ENCODE results near the gene RAB9A.
"Not testable (repeated sequence)": the region's sequence is repeated elsewhere in the genome, so short reads cannot be mapped to it uniquely, and the experiment has no call there.

The RAB9A gene

GRCh38 chrX:13669755-13670154 is 19.2 kb upstream of the RAB9A start:
- not testable (repeated sequence) for DNase-seq (ENCODE audit: low read depth, low spot score)

GRCh38 chrX:13670197-13670596 is 18.7 kb upstream of the RAB9A start:
- DNase-seq (ENCODE audit: low read depth, low spot score), result no peak

DNA sequence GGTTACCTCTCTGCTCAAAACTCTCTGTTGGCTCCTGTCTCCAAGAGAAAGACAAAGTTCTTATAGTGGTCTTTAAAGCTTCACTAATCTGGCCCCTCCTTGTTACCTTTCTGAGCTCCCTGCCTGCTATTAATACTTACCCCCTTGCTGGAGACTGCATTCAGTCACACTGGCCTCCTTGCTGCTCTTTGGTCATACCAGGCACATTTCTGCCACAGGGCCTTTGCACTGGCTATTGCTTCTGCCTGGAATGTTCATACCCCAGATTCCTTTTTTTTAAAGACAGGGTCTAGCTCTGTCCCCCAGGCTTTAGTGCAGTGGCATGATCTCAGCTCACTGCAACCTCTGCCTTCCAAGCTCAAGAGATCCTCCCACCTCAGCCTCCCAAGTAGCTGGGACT is 15.9 kb upstream of the RAB9A start:
- no peak for DNase-seq (ENCODE audit: low read depth, low spot score)

GRCh38 chrX:13676885-13677284 is 12.0 kb upstream of the RAB9A start:
- DNase-seq (ENCODE audit: low read depth, low spot score), result no peak

- not testable (repeated sequence) for DNase-seq (ENCODE audit: low read depth, low spot score)
Measured at GRCh38 chrX:13679700-13680099, 9.2 kb upstream of the RAB9A start.

DNA sequence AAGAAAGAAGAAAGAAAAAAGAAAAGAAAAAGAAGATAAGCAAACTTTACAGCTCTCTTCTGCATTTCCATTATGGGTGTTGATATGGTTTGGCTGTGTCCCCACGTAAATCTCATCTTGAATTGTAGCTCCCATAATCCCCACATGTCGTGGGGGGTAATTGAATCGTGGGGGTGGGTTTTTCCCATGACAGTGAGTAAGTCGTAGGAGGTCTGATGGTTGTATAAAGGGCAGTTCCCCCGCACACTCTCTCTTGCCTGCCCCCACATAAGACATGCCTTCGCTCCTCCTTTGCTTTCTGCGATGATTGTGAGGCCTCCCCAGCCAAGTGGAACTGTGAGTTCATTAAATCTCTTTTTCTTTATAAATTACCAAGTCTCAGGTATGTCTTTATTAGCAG is 7.3 kb upstream of the RAB9A start:
- no peak for DNase-seq (ENCODE audit: low read depth, low spot score)

GRCh38 chrX:13684361-13684760 is 4.6 kb upstream of the RAB9A start:
- DNase-seq (ENCODE audit: low read depth, low spot score), result no peak

DNA sequence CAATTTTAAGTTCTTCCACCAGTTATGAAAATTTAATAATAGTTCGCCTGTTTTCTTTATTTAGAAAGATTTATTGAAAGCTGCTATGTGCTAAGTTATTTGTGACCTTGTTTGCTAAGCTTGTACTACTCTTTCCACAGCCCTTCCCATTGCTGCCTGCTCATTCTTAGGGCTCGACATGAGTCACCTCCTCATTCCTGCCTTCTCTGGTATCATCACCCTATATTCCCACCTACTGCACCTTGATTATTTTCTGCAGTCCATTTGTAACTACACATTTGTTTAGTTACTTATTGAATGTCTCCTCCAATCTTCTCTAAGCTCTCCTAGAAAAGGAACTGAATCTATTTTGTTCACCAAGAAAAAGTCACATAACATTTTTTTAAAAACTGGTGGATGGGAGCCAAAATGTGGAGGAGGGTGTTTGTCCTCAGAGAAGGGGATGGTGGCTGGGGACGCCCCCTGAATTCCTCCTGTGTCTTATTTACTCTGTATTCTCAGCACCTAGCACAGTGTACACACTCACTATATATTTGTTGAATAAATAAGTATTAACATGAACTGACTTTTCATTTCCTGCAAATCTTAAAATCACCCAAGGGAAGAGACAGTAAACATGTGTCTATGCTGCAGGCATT is 3.7 kb upstream of the RAB9A start:
- DNase-seq (ENCODE audit: low read depth, low spot score), result no peak

DNA sequence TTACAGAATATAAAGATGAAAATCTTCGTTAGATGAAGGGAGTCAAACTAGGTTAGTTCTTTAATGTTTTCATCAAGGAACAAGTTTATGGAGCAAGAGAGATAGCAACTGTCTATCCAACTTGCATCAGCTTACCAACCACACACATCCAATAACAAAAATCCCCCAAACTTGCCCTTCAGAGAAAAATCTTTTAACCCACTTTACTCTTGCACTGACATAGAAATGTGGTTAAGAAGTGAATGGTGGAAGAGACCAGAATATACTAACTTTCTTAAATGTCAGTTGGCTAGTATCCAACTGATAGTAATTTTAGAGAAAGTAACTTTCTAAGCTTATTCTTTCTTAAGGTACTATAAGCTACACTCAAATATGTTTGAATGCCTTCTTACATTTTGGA is 1.7 kb upstream of the RAB9A start:
- DNase-seq (ENCODE audit: low read depth, low spot score), result no peak

- no peak for DNase-seq (ENCODE audit: low read depth, low spot score)
Measured at GRCh38 chrX:13688384-13688957, 457 bp upstream of the RAB9A start.

DNA sequence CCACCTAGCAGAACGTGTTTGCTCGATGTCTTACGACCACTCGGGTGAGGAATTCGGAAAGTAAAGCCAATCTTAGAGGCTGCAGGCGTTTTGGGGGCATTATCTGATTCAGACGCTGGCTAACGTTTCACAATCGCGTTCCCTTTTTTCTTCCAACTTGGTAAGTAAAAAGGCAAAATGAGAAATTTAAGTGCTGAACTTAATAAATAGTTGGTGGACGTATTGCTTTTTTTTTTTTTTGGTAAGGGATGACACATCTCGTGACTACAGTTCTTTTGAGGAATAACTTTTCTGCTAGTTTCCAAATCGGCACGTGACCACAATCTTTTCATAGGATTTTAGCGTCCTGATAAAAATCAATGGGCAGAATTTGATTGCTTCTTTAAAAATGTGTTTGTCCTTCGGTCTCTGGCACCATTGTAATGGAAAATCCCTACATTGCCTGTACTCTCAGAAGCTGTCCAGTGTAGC is 848 bp downstream of the RAB9A start:
- DNase-seq (ENCODE audit: low read depth, low spot score), result no peak

GRCh38 chrX:13690836-13691235 is 1.9 kb downstream of the RAB9A start:
- no peak for DNase-seq (ENCODE audit: low read depth, low spot score)

DNA sequence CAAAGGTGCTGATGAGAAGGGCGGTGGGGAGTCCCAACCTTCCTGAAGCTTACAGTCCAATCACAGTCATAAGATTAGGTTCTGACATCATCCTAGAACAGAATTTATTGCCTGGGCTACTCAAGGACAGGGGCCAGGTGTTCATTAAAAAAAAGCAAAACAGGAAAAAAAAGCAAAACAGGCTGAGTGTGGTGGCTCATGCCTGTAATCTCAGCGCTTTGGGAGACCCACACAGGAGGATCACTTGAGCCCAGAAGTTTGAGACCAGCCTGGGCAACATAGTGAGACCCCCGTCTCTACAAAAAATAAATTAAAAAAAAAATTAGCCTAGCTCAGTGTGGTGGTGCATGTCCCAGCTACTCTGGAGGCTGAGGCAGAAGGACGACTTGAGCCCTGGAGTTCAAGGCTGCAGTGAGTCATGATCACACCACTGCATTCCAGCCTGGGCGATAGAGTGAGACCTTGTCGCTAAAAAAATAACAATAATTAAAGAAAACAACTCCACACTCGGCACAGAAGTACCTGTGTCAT is 3.0 kb downstream of the RAB9A start:
- DNase-seq (ENCODE audit: low read depth, low spot score), result no peak

DNA sequence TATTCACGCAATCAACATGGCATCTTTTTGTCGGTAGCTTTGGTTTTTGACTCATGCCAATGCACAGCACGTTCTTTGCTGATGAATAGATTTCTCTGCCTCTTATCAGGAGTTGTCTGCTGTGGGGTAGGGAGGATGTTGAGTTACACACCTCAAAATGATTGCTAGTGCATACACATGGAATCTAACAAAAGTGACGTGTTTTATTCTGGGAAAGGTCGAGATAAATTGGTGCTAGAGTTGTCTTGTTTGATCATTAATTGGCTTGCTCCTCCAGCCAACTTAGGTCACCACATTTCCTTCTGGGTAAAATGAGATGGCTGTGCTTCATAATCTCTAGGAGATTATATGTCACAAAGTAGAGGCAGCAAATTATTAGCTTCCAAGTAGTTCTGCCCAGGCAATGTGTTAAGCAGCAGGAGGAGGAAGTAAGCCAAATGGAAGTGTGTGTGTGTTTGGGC is 3.9 kb downstream of the RAB9A start:
- DNase-seq (ENCODE audit: low read depth, low spot score), result no peak

GRCh38 chrX:13693341-13693961 is 4.5 kb downstream of the RAB9A start:
- DNase-seq (ENCODE audit: low read depth, low spot score), result no peak

DNA sequence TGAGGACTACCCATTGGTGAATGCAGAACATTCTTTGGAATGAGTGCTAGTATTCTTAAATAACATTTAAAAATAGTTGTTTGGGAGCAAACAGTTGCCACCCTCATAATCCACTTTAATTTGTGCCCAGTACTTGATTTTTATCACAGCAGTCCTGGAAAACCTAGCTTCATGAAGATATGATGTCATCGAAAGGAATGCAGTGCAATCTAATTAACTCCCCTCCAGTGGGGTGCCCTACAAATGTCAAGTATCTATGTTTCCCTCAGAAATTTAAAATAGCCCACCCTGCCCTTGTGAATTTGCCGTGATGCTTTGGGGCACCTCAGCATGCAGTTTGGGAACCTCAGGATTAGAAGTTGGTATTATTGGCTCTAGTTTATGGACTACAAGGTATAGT is 5.4 kb downstream of the RAB9A start:
- no peak for DNase-seq (ENCODE audit: low read depth, low spot score)

GRCh38 chrX:13694983-13695382 is 6.1 kb downstream of the RAB9A start:
- no peak for DNase-seq (ENCODE audit: low read depth, low spot score)

- DNase-seq (ENCODE audit: low read depth, low spot score), result no peak
Measured at GRCh38 chrX:13695601-13696115, 6.7 kb downstream of the RAB9A start.

- no peak for DNase-seq (ENCODE audit: low read depth, low spot score)
Measured at GRCh38 chrX:13697455-13697854, 8.5 kb downstream of the RAB9A start.

DNA sequence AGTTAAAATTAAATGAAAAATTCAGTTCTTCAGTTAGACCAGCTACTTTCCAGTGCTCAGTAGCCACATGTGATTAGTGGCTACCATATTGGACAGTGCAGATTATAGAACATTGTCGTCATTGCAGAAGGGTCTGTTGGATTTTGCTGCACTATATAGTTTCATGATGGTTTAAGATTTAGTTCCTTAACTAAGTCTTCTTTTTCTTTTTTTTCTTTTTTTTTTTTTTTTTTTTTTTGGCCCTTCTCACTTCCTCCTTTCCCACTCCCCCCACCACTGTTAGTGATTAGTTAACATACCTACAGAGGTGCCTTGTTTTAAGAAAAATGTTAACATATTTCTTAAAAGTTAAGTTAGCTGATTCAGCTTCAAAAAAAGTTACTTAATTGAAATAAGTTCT is 9.0 kb downstream of the RAB9A start:
- DNase-seq (ENCODE audit: low read depth, low spot score), result no peak

DNA sequence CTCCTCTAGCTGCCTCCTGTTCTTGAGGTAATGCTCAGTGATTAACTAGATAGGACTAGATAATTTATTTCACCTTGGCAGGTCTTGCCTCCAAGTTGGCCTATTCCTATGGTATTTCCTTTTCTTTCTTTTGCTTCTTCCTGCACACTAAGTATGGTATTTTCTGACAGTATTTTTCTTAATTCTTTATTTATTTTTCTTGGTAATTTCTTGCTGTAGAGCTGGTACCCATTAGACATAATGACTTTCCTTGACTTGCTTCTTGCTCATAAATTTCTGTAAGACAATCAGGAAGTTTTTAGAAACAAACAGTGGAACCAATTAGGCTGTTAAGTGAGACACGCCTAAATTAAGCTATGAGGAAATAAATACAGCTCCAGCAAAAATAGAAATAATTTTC is 9.5 kb downstream of the RAB9A start:
- no peak for DNase-seq (ENCODE audit: low read depth, low spot score)

DNA sequence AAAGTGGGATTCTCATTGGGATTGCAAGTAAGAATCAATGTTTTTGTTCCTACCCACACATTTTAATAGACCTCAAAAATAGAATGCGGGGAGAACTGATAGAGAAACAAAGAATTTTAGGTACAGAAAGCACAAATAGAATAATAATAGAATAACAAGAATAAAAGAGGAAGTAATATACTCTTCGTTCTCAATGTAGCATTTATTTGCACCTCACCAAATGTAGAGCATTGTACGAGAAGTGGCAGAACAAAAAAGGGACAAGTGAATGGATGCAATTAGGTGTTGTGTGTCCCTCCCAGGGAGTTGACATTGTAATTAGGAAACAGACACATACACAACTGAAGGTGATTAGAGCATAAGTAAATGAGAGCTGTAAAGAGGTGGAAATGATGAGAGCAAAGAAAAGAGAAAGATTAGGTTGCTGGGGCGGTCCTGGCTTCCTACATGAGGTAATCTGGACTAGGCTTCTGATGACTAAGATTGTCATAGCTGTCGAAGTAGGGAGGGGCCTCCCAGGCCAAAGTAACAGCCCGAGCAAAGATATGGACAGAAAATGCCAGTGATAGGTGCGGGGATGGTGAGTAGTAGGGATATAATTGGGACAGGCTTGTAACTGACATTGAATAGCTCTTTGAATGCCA is 10.4 kb downstream of the RAB9A start:
- DNase-seq (ENCODE audit: low read depth, low spot score), result no peak

All from brain pericyte (primary cell).